Measurements from ENCODE around the gene CYLD.

DNA sequence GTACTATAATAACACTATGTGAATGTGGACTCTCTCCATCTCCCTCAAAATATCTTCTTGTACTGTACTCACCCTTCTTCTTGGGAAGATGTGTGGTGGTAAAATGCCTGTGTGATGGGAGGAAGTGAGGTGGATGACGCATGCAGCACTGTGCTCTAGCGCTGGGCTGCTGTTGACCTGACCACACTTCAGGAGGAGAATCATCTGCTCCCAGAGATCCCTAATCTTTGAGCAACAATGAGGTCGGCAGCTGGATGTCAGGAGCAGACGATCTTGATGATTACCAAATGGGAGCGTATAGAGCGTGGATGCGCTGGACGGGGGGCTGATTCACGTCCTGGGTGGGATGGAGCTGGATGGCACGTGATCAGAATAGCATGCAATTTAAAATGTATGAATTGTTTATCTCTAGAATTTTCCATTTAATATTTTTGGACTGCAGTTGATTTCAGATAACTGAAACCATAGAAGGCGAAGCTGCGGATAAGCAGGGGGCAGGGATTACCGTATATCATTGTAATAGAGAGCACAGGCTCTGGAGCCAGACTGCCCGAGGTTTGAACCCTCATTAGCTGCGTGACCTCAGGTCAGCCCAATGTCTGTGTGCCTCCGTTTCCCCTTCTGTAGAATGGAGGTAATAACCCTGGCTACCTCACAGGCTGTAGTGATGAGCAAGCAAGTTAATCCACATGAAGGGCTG, 23.7 kb upstream of the CYLD start:
- TF ChIP-seq TAF1 (IDR thresholded peaks at IDR 0.05; ENCODE audit: low read depth) (no peak), REST (IDR thresholded peaks at IDR 0.05; ENCODE audit: low read depth) (no peak), USF1 (IDR thresholded peaks at IDR 0.05) (no peak)
